Measurements from ENCODE around the gene SLC2A13.
A peak's percentile ranks its signal among the peaks of the same experiment; 100 is the strongest.

SLC2A13 gene

GRCh38 chr12:40105515-40106201 lies at the start of gene SLC2A13:
Gene SLC2A13, minus strand, starts transcription at chr12:40106081. Its CDS starts 273 bp downstream, at chr12:40105808.
- peak; percentile 88 for DNase-seq

GRCh38 chr12:40154381-40154780 lies 48.5 kb upstream of the SLC2A13 start:
- DNase-seq: no peak

GRCh38 chr12:40153432-40153831 lies 47.6 kb upstream of the SLC2A13 start:
- DNase-seq: no peak

- peak; percentile 58 for DNase-seq
Observed at GRCh38 chr12:40152783-40153383, 47.0 kb upstream of the SLC2A13 start.

- no peak for DNase-seq
Observed at GRCh38 chr12:40149673-40150260, 43.9 kb upstream of the SLC2A13 start.

- DNase-seq: no peak
Observed at GRCh38 chr12:40146800-40147797, 41.2 kb upstream of the SLC2A13 start.

- no peak for DNase-seq
Observed at GRCh38 chr12:40145896-40146295, 40.0 kb upstream of the SLC2A13 start.

GRCh38 chr12:40144023-40144422 lies 38.1 kb upstream of the SLC2A13 start:
- DNase-seq: no peak

GRCh38 chr12:40142001-40142744 lies 36.3 kb upstream of the SLC2A13 start:
- DNase-seq: no peak

- DNase-seq: no peak
Observed at GRCh38 chr12:40138526-40138925, 32.6 kb upstream of the SLC2A13 start.

- DNase-seq: no peak
Observed at GRCh38 chr12:40137252-40137651, 31.4 kb upstream of the SLC2A13 start.

- DNase-seq: no peak
Observed at GRCh38 chr12:40127408-40127807, 21.5 kb upstream of the SLC2A13 start.

GRCh38 chr12:40123496-40123895 lies 17.6 kb upstream of the SLC2A13 start:
- no peak for DNase-seq

GRCh38 chr12:40122842-40123241 lies 17.0 kb upstream of the SLC2A13 start:
- DNase-seq: no peak

GRCh38 chr12:40117818-40118217 lies 11.9 kb upstream of the SLC2A13 start:
- no peak for DNase-seq

GRCh38 chr12:40110586-40110985 lies 4.7 kb upstream of the SLC2A13 start:
- DNase-seq: no peak

GRCh38 chr12:40107803-40108620 lies 2.1 kb upstream of the SLC2A13 start:
- no peak for DNase-seq

GRCh38 chr12:40107098-40107802 lies 1.4 kb upstream of the SLC2A13 start:
- peak; percentile 98 for DNase-seq

- no peak for DNase-seq
Observed at GRCh38 chr12:40106655-40107054, 774 bp upstream of the SLC2A13 start.

GRCh38 chr12:40106202-40106533 lies 287 bp upstream of the SLC2A13 start:
- no peak for DNase-seq

GRCh38 chr12:40105265-40105514 lies 691 bp downstream of the SLC2A13 start:
- no peak for DNase-seq
